H4 (cell line): ENCODE data around the gene PDCD1. TPM values are rescaled to one million over a fixed set of nuclear protein-coding genes. Genes with fewer than 3 reads are reported as not detected.

Source experiments
- DNase-seq: peaks from one replicate; pipeline ENCODE4 v3.0.0-alpha.2; 2015; ENCODE audit warnings: low spot score
- total RNA-seq: library from RNA; depleted of rRNA; stranded (reverse); fragments of >200 nt; shearing (Covaris generic); gene quantifications from 2 replicates; pipeline ENCODE4 v1.2.3, GENCODE V29; 2014

Gene PDCD1
- total RNA-seq, 1 experiment from 2014 or later, result not detected

GRCh38 chr2:241865416-241865956, 6.8 kb upstream of the PDCD1 start:
- no peak for DNase-seq

GRCh38 chr2:241864850-241865213, 6.1 kb upstream of the PDCD1 start:
- no peak for DNase-seq

- no peak for DNase-seq
Observed at GRCh38 chr2:241864168-241864849, 5.6 kb upstream of the PDCD1 start.

- no peak for DNase-seq
Observed at GRCh38 chr2:241863536-241863954, 4.9 kb upstream of the PDCD1 start.

- no peak for DNase-seq
Observed at GRCh38 chr2:241862775-241863535, 4.3 kb upstream of the PDCD1 start.

- no peak for DNase-seq
Observed at GRCh38 chr2:241862093-241862492, 3.4 kb upstream of the PDCD1 start.

- DNase-seq, result no peak
Observed at GRCh38 chr2:241861264-241861663, 2.6 kb upstream of the PDCD1 start.

- DNase-seq, result no peak
Observed at GRCh38 chr2:241860184-241861078, 1.7 kb upstream of the PDCD1 start.

GRCh38 chr2:241859436-241860183, 916 bp upstream of the PDCD1 start:
- no peak for DNase-seq

- DNase-seq, result no peak
Observed at GRCh38 chr2:241859017-241859435, 332 bp upstream of the PDCD1 start.

GRCh38 chr2:241857572-241858121, 1.0 kb downstream of the PDCD1 start:
- no peak for DNase-seq

GRCh38 chr2:241857041-241857541, 1.6 kb downstream of the PDCD1 start:
- no peak for DNase-seq

- no peak for DNase-seq
Observed at GRCh38 chr2:241855888-241856422, 2.7 kb downstream of the PDCD1 start.

GRCh38 chr2:241855245-241855887, 3.3 kb downstream of the PDCD1 start:
- DNase-seq, result no peak

GRCh38 chr2:241854342-241855244, 4.1 kb downstream of the PDCD1 start:
- no peak for DNase-seq

- peak; percentile 69 for DNase-seq
Observed at GRCh38 chr2:241853651-241854341, 4.9 kb downstream of the PDCD1 start.

GRCh38 chr2:241852981-241853631, 5.6 kb downstream of the PDCD1 start:
- no peak for DNase-seq
